ENCODE measurements around the gene TASP1. TPM values are rescaled to one million over a fixed set of nuclear protein-coding genes. Genes with fewer than 3 reads are reported as not detected.

TASP1 gene
- total RNA-seq, 1 experiment from 2014 or later: 19.0 TPM

DNA sequence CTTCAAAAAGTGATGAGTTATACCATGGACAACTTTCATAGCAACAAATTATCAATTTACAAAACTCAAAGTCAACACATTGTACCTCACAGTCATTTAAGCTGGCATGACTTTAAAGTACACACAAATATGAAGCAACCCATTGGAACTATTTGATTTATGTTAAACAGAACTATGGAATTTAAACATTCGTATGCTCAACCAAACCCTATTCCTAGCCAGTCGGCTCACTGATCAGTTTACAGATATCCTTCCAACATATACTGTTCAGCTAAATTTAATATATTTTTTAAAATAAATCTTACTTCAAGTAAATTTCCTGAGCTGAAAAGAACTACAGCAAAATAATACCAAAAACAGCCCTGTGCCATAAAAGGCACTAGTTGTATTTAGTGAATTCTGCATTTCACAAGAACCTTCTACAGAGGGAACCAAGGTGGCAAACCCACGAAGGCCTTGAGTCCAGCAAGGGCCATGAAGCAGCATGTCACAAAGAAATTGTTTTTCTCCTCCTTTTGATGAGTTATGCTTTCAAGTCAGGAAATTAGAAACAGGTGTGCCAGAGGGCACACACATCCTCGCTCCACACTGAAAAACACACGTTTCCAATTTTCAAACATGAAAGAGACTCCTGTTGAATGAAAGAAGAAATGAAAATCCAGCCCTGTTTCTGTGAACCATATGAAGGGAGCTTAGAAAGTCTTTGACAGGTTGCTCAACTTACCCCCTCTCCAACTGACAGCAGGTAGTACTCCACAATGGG is 122.8 kb downstream of the TASP1 start:
- Mint-ChIP-seq H3K36me3 (ENCODE audit: insufficient read depth, unreplicated experiment) (peaks cover 25% of the 10 kb centered on the region), H3K27me3 (ENCODE audit: insufficient read depth, unreplicated experiment) (no peaks in the 10 kb centered on the region), H3K9me3 (ENCODE audit: unreplicated experiment) (no peaks in the 10 kb centered on the region), H3K27ac (ENCODE audit: low read depth, unreplicated experiment) (no peak overlapping the region), H3K4me1 (ENCODE audit: insufficient read depth, unreplicated experiment) (no peaks in the 10 kb centered on the region), H3K4me3 (ENCODE audit: unreplicated experiment) (no peak overlapping the region)
- POLR2A ChIA-PET: interaction anchor here (0.6 to 0.7 kb wide), 3 partner anchors 8 to 18 kb away, joined by 3 read pairs; no protein-coding TSS in a partner anchor
- intact Hi-C loops (cut with micrococcal nuclease): no loop called here
- CTCF ChIA-PET: interaction anchor here (0.5 to 1.1 kb wide), 4 partner anchors 20 to 58 kb away, joined by 3 to 4 read pairs (median 4); no protein-coding TSS in a partner anchor
- no TSS peak for BruUV-seq (replicated peaks)
- DNase-seq (ENCODE audit: unreplicated experiment): no peak
- TF ChIP-seq, protein P1, sequence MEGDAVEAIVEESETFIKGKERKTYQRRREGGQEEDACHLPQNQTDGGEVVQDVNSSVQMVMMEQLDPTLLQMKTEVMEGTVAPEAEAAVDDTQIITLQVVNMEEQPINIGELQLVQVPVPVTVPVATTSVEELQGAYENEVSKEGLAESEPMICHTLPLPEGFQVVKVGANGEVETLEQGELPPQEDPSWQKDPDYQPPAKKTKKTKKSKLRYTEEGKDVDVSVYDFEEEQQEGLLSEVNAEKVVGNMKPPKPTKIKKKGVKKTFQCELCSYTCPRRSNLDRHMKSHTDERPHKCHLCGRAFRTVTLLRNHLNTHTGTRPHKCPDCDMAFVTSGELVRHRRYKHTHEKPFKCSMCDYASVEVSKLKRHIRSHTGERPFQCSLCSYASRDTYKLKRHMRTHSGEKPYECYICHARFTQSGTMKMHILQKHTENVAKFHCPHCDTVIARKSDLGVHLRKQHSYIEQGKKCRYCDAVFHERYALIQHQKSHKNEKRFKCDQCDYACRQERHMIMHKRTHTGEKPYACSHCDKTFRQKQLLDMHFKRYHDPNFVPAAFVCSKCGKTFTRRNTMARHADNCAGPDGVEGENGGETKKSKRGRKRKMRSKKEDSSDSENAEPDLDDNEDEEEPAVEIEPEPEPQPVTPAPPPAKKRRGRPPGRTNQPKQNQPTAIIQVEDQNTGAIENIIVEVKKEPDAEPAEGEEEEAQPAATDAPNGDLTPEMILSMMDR (IDR thresholded peaks at IDR 0.05; ENCODE audit: unreplicated experiment): no peak

DNA sequence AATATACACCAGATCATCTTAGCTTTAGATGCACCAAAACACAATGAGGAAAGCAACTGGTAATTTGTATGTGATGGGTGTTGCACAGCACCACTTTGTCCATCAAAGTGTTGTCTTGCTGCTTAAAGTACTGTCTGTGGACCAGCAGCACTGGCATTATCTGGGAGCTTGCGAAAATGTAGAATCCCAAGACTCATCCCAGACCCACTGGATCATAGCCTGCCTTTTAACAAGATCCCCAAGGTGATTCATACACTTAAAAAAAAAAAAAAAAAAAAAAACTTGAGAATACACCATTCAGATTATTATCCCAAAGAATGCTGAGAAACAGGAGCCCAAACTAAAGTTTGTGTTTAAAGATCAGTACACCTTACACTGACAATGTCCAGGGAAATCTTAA is 123.4 kb downstream of the TASP1 start:
- CTCF ChIA-PET: interaction anchor here (0.5 to 1.5 kb wide), 6 partner anchors 20 to 256 kb away, joined by 3 to 6 read pairs (median 4); no protein-coding TSS in a partner anchor
- intact Hi-C loops (cut with micrococcal nuclease): no loop called here
- H3K36me3 Mint-ChIP-seq (ENCODE audit: insufficient read depth, unreplicated experiment): peaks cover 31% of the 10 kb centered on the region
- no peak for DNase-seq (ENCODE audit: unreplicated experiment)
- H3K4me1 Mint-ChIP-seq (ENCODE audit: insufficient read depth, unreplicated experiment): no peaks in the 10 kb centered on the region
- no peaks in the 10 kb centered on the region for H3K27me3 Mint-ChIP-seq (ENCODE audit: insufficient read depth, unreplicated experiment)
- no TSS peak for BruUV-seq (replicated peaks)
- TF ChIP-seq, protein P1 (IDR thresholded peaks at IDR 0.05; ENCODE audit: unreplicated experiment): no peak
- POLR2A ChIA-PET: interaction anchor here (1.7 to 2.1 kb wide), 2 partner anchors 9 to 17 kb away, joined by 5 to 7 read pairs; no protein-coding TSS in a partner anchor
- no peak overlapping the region for H3K4me3 Mint-ChIP-seq (ENCODE audit: unreplicated experiment)
- no peaks in the 10 kb centered on the region for H3K9me3 Mint-ChIP-seq (ENCODE audit: unreplicated experiment)
- no peak overlapping the region for H3K27ac Mint-ChIP-seq (ENCODE audit: low read depth, unreplicated experiment)

DNA sequence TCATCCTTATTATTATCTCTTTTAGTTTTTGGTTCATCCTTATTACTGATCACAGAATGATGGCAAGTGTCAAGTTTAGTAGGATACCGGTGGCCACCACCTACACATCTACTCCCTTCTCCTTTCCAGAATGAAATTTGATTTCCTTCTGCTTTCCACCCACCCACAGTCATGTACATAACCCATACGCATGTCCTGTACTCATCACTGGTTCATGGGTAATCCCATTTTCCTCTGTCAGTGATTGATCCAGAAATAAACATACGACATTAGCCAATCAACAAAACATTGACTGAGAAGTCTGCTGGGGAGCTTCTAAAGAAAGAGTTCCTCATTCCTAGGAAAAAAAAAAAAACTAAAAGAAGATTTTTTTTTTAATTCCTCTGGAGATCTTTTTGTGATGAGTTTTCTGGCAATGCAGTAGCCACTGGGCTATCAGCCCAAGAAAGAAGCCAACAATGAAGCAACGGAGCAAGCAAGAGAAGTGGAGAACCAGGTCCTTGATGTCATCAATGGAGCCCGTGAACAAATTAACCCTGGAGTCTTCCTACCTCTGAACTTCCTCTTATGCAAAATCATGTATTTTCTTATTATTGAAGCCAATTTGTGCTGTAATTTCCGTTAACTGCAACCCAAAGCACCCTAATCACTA is 127.8 kb downstream of the TASP1 start:
- TF ChIP-seq, protein P1 (IDR thresholded peaks at IDR 0.05; ENCODE audit: unreplicated experiment): no peak
- POLR2A ChIA-PET: interaction anchor here (1.0 kb wide), 1 partner anchor 43 kb away, joined by 3 read pairs; no protein-coding TSS in a partner anchor
- Mint-ChIP-seq H3K4me3 (ENCODE audit: unreplicated experiment) (no peak overlapping the region), H3K27ac (ENCODE audit: low read depth, unreplicated experiment) (no peak overlapping the region), H3K36me3 (ENCODE audit: insufficient read depth, unreplicated experiment) (peaks cover 33% of the 10 kb centered on the region), H3K4me1 (ENCODE audit: insufficient read depth, unreplicated experiment) (no peaks in the 10 kb centered on the region), H3K9me3 (ENCODE audit: unreplicated experiment) (peaks cover 6% of the 10 kb centered on the region), H3K27me3 (ENCODE audit: insufficient read depth, unreplicated experiment) (no peaks in the 10 kb centered on the region)
- DNase-seq (ENCODE audit: unreplicated experiment): no peak
- CTCF ChIA-PET: interaction anchor here (0.7 to 1.2 kb wide), 2 partner anchors 20 to 39 kb away, joined by 3 read pairs; no protein-coding TSS in a partner anchor
- no TSS peak for BruUV-seq (replicated peaks)
- intact Hi-C loops (cut with micrococcal nuclease): no loop called here

DNA sequence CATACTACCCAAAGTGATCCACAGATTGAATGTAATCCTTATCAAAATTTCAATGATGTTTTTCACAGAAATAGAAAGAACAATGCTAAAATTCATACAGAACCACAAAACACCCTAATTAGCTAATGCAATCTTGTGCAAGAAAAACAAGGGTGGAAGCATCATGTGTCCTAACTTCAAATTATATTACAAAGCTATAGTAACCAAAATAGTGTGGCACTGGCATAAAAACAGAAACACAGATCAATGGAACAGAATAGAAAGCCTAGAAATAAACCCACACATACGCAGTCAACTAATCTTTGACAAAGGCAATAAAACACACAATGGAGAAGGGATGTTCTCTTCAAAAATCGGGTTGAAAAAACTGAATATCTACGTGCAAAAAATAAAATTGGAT is 131.1 kb downstream of the TASP1 start:
- H3K27ac Mint-ChIP-seq (ENCODE audit: low read depth, unreplicated experiment): no peak overlapping the region
- DNase-seq (ENCODE audit: unreplicated experiment): no peak
- TF ChIP-seq, protein P1 (IDR thresholded peaks at IDR 0.05; ENCODE audit: unreplicated experiment): no peak
- ChIA-PET CTCF (interaction anchor here (0.7 to 1.4 kb wide), 3 partner anchors 18 to 583 kb away, joined by 3 to 4 read pairs (median 4); no protein-coding TSS in a partner anchor), POLR2A (interaction anchor here (1.0 to 1.3 kb wide), 4 partner anchors 8 to 17 kb away, joined by 3 to 4 read pairs (median 3); no protein-coding TSS in a partner anchor)
- intact Hi-C loops (cut with micrococcal nuclease): no loop called here
- peaks cover 13% of the 10 kb centered on the region for H3K36me3 Mint-ChIP-seq (ENCODE audit: insufficient read depth, unreplicated experiment)
- no peak overlapping the region for H3K4me3 Mint-ChIP-seq (ENCODE audit: unreplicated experiment)
- no peaks in the 10 kb centered on the region for H3K4me1 Mint-ChIP-seq (ENCODE audit: insufficient read depth, unreplicated experiment)
- peaks cover 22% of the 10 kb centered on the region for H3K9me3 Mint-ChIP-seq (ENCODE audit: unreplicated experiment)
- no peaks in the 10 kb centered on the region for H3K27me3 Mint-ChIP-seq (ENCODE audit: insufficient read depth, unreplicated experiment)
- no TSS peak for BruUV-seq (replicated peaks)
